ENCODE results near the gene CNOT1. TPM values are rescaled to one million over a fixed set of nuclear protein-coding genes. Genes with fewer than 3 reads are reported as not detected.

The CNOT1 gene
- total RNA-seq, 1 donor from 2014 or later: 266 TPM

DNA sequence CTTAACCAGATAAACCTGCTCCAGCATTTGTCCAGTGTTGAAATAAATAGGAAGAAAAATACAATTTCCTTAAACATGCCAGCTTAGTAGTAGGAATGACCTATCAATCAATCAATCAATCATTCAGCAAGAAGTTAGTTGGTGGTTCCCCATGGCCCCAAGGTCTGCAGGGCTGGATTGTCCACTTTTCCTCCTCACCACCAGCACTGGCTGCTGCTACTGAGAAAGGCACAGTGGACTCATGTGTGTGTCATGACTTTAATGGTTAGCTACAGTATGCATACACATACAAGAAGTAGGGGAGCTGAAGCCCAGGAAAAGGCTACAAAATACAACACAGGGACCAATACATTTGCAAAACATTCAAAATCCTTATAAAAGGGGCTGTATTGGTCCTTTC lies 109.9 kb downstream of the CNOT1 start:
- Mint-ChIP-seq H3K4me1 (peaks cover 21% of the 10 kb centered on the region), H3K4me3 (no peak overlapping the region), H3K27ac (no peak overlapping the region), H3K27me3 (no peaks in the 10 kb centered on the region), H3K9me3 (no peaks in the 10 kb centered on the region), H3K36me3 (ENCODE audit: low read depth) (peaks cover 72% of the 10 kb centered on the region)
- DNase-seq (no peak), ATAC-seq (ENCODE audit: low read depth) (no peak)
- ChIA-PET CTCF (interaction anchor here (0.9 to 1.3 kb wide), 2 partner anchors 24 to 183 kb away, joined by 3 to 4 read pairs; no protein-coding TSS in a partner anchor), POLR2A (interaction anchor here (0.5 to 1.0 kb wide), 2 partner anchors 19 to 1229 kb away, joined by 3 read pairs; no protein-coding TSS in a partner anchor)
- intact Hi-C loops (cut with micrococcal nuclease): loop anchor here (5.0 to 10.0 kb wide), 2 partner anchors 213 to 395 kb away; partner anchors contain the start of genes CFAP20 and GOT2
- TF ChIP-seq, protein P1, sequence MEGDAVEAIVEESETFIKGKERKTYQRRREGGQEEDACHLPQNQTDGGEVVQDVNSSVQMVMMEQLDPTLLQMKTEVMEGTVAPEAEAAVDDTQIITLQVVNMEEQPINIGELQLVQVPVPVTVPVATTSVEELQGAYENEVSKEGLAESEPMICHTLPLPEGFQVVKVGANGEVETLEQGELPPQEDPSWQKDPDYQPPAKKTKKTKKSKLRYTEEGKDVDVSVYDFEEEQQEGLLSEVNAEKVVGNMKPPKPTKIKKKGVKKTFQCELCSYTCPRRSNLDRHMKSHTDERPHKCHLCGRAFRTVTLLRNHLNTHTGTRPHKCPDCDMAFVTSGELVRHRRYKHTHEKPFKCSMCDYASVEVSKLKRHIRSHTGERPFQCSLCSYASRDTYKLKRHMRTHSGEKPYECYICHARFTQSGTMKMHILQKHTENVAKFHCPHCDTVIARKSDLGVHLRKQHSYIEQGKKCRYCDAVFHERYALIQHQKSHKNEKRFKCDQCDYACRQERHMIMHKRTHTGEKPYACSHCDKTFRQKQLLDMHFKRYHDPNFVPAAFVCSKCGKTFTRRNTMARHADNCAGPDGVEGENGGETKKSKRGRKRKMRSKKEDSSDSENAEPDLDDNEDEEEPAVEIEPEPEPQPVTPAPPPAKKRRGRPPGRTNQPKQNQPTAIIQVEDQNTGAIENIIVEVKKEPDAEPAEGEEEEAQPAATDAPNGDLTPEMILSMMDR (IDR thresholded peaks at IDR 0.05): no peak

DNA sequence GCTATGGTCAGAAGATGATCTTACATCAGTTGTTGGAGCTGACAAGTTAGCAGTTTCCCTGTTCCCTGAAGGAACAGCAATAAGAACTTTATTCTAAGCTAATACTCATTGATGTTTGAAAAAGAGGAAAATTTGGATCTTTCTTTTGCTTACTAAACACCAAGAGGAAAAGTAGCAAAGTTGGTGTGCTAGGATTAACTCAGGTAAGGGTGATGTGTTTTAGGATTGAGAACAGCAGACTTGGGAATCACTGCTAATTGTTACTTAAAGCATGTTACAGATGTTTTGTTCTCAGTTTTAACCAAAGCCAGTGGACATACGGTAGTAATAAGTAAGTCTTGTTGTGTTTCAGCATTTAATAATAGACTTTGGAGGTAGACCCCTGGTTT lies 110.7 kb downstream of the CNOT1 start:
- Mint-ChIP-seq H3K36me3 (ENCODE audit: low read depth) (peaks cover 65% of the 10 kb centered on the region), H3K27ac (no peak overlapping the region), H3K27me3 (no peaks in the 10 kb centered on the region), H3K9me3 (no peaks in the 10 kb centered on the region), H3K4me1 (peaks cover 22% of the 10 kb centered on the region), H3K4me3 (no peak overlapping the region)
- POLR2A ChIA-PET: interaction anchor here (1.0 to 1.7 kb wide), 2 partner anchors 20 to 110 kb away, joined by 3 to 7 read pairs; partner anchors contain the start of gene CNOT1
- CTCF ChIA-PET: interaction anchor here (0.9 to 1.3 kb wide), 2 partner anchors 25 to 182 kb away, joined by 3 to 4 read pairs; no protein-coding TSS in a partner anchor
- ATAC-seq (ENCODE audit: low read depth) (no peak), DNase-seq (no peak)
- intact Hi-C loops (cut with micrococcal nuclease): loop anchor here (5.0 to 10.0 kb wide), 2 partner anchors 213 to 394 kb away; partner anchors contain the start of genes CFAP20 and GOT2
- TF ChIP-seq, protein P1 (IDR thresholded peaks at IDR 0.05): no peak

DNA sequence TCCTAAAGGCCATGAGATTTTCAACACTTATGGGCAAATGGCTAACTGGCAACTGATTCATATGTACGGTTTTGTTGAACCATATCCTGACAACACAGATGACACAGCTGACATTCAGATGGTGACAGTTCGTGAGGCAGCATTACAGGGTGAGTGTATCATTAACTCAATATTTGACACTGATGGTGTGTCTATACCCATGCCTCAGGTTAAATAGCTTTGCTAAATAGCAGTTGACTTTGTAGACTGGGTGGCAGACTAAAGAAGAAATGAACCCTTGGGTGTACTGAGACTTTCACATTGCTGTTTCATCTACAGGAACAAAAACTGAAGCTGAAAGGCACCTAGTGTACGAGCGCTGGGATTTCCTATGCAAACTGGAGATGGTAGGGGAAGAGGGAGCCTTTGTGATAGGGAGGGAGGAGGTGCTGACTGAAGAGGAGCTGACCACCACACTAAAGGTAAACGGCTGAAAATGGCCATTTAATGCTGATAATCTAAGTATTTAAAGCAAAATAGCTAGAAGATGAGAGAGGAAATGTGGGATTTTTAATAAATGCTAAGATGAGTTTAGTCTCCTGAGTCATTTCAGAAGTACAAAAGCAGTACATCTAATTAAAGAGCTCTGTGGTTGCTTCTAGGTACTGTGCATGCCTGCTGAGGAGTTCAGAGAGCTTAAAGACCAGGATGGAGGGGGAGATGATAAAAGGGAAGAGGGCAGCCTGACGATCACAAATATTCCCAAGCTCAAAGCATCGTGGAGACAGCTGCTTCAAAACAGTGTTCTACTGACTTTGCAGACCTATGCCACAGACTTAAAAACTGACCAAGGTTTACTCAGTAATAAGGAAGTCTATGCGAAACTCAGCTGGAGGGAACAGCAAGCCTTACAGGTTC lies 111.3 kb downstream of the CNOT1 start:
- no peak for DNase-seq
- no peaks in the 10 kb centered on the region for H3K27me3 Mint-ChIP-seq
- peaks cover 60% of the 10 kb centered on the region for H3K36me3 Mint-ChIP-seq (ENCODE audit: low read depth)

DNA sequence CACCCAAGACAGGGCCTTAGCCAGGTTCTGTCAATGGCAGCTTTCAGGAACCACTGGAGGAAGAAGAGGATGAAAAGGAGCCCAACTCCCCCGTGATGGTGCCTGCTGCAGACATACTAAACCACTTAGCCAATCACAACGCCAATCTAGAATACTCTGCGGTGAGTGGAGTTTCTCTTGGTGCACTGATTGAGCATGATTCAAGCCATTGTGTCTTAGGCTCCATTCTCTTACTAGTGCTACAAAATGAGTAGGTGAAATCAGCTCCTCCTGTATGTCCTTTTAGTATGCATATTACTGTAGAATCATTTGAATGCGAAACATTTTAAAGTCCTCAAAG lies 112.9 kb downstream of the CNOT1 start:
- Mint-ChIP-seq H3K27ac (no peak overlapping the region), H3K4me1 (peaks cover 24% of the 10 kb centered on the region), H3K36me3 (ENCODE audit: low read depth) (peaks cover 49% of the 10 kb centered on the region), H3K9me3 (no peaks in the 10 kb centered on the region), H3K27me3 (no peaks in the 10 kb centered on the region), H3K4me3 (peak overlapping the region; percentile 25)
- intact Hi-C loops (cut with micrococcal nuclease): loop anchor here (5.0 to 10.0 kb wide), 2 partner anchors 216 to 392 kb away; partner anchors contain the start of genes CFAP20 and GOT2
- TF ChIP-seq, protein P1 (IDR thresholded peaks at IDR 0.05): no peak
- ATAC-seq (ENCODE audit: low read depth) (no peak), DNase-seq (no peak)
- CTCF ChIA-PET: no interaction called here
- POLR2A ChIA-PET: no interaction called here

More for the DNA sequence above, 111.3 kb downstream of the CNOT1 start:
- H3K27ac Mint-ChIP-seq: peak overlapping the region; percentile 50
- POLR2A ChIA-PET: interaction anchor here (1.7 kb wide), 1 partner anchor 111 kb away, joined by 7 read pairs; the partner anchor contains the start of gene CNOT1
- H3K4me3 Mint-ChIP-seq: no peak overlapping the region
- CTCF ChIA-PET: interaction anchor here (0.9 to 1.3 kb wide), 2 partner anchors 25 to 182 kb away, joined by 3 to 4 read pairs; no protein-coding TSS in a partner anchor
- peaks cover 22% of the 10 kb centered on the region for H3K4me1 Mint-ChIP-seq
- no peaks in the 10 kb centered on the region for H3K9me3 Mint-ChIP-seq
- intact Hi-C loops (cut with micrococcal nuclease): loop anchor here (5.0 to 10.0 kb wide), 2 partner anchors 214 to 394 kb away; partner anchors contain the start of genes CFAP20 and GOT2
- no peak for ATAC-seq (ENCODE audit: low read depth)
- TF ChIP-seq, protein P1 (IDR thresholded peaks at IDR 0.05): no peak
